GM23338 (cell line): Measurements from ENCODE around the gene SCFD2.

Experiments
- CREB1 ChIP-seq: fragments of 250-450 bp; sonication (Bioruptor Pico); IDR thresholded peaks from 2 replicates; pipeline ENCODE4 v1.5.0; 2020; ENCODE audit warnings: low read depth, mild to moderate bottlenecking, moderate library complexity
- CTCF ChIP-seq, 2 experiments: fragments of 200-600 bp in 1 of 2; sonication (generic) in 1 of 2; conservative IDR thresholded peaks; 2 replicates each; pipeline versions ENCODE4 v1.5.1 to v1.6.1; 2016 to 2017; ENCODE audit warnings: antibody characterized with exemption in 2 of 2, low read depth in 2 of 2, mild to moderate bottlenecking in 2 of 2, moderate library complexity in 1 of 2
- EZH2 ChIP-seq: fragments of 200-600 bp; sonication (generic); IDR thresholded peaks from one replicate; pipeline ENCODE4 v1.8.0; 2017; ENCODE audit warnings: antibody characterized with exemption, mild to moderate bottlenecking, low read depth; ENCODE audit not compliant: unreplicated experiment
- EZH2phosphoT487 ChIP-seq: fragments of 200-600 bp; sonication (generic); IDR thresholded peaks from one replicate; pipeline ENCODE4 v1.8.1; 2018; ENCODE audit warnings: antibody characterized with exemption; ENCODE audit not compliant: unreplicated experiment
- JUNB ChIP-seq: IDR thresholded peaks from one replicate; pipeline ENCODE4 v1.6.1; 2016; ENCODE audit warnings: antibody characterized with exemption; ENCODE audit not compliant: unreplicated experiment
- NANOG ChIP-seq: IDR thresholded peaks from 2 replicates; pipeline ENCODE4 v1.6.1; 2016; ENCODE audit warnings: antibody characterized with exemption, borderline replicate concordance
- POLR2AphosphoS5 ChIP-seq: IDR thresholded peaks from 2 replicates; pipeline ENCODE4 v1.6.1; 2016; ENCODE audit warnings: antibody characterized with exemption, low read depth
- REST ChIP-seq: IDR thresholded peaks from one replicate; pipeline ENCODE4 v1.6.1; 2018; ENCODE audit warnings: antibody characterized with exemption; ENCODE audit not compliant: unreplicated experiment
- STAT1 ChIP-seq: IDR thresholded peaks from one replicate; pipeline ENCODE4 v1.6.1; 2016; ENCODE audit warnings: antibody characterized with exemption; ENCODE audit not compliant: unreplicated experiment
- ZNF114 ChIP-seq: fragments of 250-450 bp; sonication (Bioruptor Pico); IDR thresholded peaks from 2 replicates; pipeline ENCODE4 v1.5.0; 2020; ENCODE audit warnings: mild to moderate bottlenecking, moderate library complexity
- ZNF331 ChIP-seq: fragments of 250-450 bp; sonication (Bioruptor Pico); IDR thresholded peaks from 2 replicates; pipeline ENCODE4 v1.5.0; 2020; ENCODE audit warnings: low read depth, mild to moderate bottlenecking, moderate library complexity

- TF ChIP-seq POLR2AphosphoS5 (no peak), REST (no peak), CTCF (conservative IDR thresholded peaks at IDR 0.05; ENCODE audit: low read depth in 2 of 2) (no peak), EZH2 (no peak), CREB1 (CRISPR knock-in tag) (no peak), NANOG (no peak), EZH2phosphoT487 (no peak), JUNB (no peak), STAT1 (no peak), ZNF331 (CRISPR knock-in tag) (no peak), ZNF114 (CRISPR knock-in tag) (no peak)
These were observed 389.2 kb downstream of the SCFD2 start for GRCh38 chr4:52976523-52977230.
